Sigmoid colon (tissue), 4 donors: Measurements from ENCODE around the gene ERAS.

ENCODE experiments used
- CTCF ChIP-seq, 4 experiments: fragments of 450-650 bp in 3 of 4; fragments of 200-600 bp in 1 of 4; IDR thresholded peaks; one replicate each; pipeline ENCODE4 v1.5.1; 2016 to 2019; ENCODE audit warnings: antibody characterized with exemption in 4 of 4, mild to moderate bottlenecking in 3 of 4, moderate library complexity in 2 of 4
- EP300 ChIP-seq, 4 donors: sonication (generic); formaldehyde crosslinking; IDR thresholded peaks; one replicate each; pipeline ENCODE4 v1.6.1; 2017; ENCODE audit warnings: antibody characterized with exemption in 4 of 4
- POLR2A ChIP-seq, 2 donors: fragments of 450-650 bp; IDR thresholded peaks; one replicate each; pipeline ENCODE4 v1.6.1; 2016; ENCODE audit warnings: antibody characterized with exemption in 2 of 2, mild to moderate bottlenecking in 2 of 2, moderate library complexity in 2 of 2
- POLR2AphosphoS5 ChIP-seq, 4 donors: sonication (generic); formaldehyde crosslinking; IDR thresholded peaks; one replicate each; pipeline ENCODE4 v1.6.1; 2017; ENCODE audit warnings: antibody characterized with exemption in 4 of 4

GRCh38 chrX:48781705-48782104 lies 44.6 kb upstream of the ERAS start:
- TF ChIP-seq POLR2A (IDR thresholded peaks at IDR 0.05) = no peak
- no peak for TF ChIP-seq CTCF (IDR thresholded peaks at IDR 0.05)
- no peak for TF ChIP-seq EP300 (IDR thresholded peaks at IDR 0.05)
- no peak for TF ChIP-seq POLR2AphosphoS5 (IDR thresholded peaks at IDR 0.05)
